ENCODE results near the gene ZXDA. TPM values are rescaled to one million over a fixed set of nuclear protein-coding genes. Genes with fewer than 3 reads are reported as not detected.
"Not testable (repeated sequence)": the region's sequence is repeated elsewhere in the genome, so short reads cannot be mapped to it uniquely, and the experiment has no call there.

ZXDA gene, protein sequence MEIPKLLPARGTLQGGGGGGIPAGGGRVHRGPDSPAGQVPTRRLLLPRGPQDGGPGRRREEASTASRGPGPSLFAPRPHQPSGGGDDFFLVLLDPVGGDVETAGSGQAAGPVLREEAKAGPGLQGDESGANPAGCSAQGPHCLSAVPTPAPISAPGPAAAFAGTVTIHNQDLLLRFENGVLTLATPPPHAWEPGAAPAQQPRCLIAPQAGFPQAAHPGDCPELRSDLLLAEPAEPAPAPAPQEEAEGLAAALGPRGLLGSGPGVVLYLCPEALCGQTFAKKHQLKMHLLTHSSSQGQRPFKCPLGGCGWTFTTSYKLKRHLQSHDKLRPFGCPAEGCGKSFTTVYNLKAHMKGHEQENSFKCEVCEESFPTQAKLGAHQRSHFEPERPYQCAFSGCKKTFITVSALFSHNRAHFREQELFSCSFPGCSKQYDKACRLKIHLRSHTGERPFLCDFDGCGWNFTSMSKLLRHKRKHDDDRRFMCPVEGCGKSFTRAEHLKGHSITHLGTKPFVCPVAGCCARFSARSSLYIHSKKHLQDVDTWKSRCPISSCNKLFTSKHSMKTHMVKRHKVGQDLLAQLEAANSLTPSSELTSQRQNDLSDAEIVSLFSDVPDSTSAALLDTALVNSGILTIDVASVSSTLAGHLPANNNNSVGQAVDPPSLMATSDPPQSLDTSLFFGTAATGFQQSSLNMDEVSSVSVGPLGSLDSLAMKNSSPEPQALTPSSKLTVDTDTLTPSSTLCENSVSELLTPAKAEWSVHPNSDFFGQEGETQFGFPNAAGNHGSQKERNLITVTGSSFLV
- 3.8 TPM in 2 replicates for total RNA-seq (2014; rRNA removed; shearing (Covaris generic))

DNA sequence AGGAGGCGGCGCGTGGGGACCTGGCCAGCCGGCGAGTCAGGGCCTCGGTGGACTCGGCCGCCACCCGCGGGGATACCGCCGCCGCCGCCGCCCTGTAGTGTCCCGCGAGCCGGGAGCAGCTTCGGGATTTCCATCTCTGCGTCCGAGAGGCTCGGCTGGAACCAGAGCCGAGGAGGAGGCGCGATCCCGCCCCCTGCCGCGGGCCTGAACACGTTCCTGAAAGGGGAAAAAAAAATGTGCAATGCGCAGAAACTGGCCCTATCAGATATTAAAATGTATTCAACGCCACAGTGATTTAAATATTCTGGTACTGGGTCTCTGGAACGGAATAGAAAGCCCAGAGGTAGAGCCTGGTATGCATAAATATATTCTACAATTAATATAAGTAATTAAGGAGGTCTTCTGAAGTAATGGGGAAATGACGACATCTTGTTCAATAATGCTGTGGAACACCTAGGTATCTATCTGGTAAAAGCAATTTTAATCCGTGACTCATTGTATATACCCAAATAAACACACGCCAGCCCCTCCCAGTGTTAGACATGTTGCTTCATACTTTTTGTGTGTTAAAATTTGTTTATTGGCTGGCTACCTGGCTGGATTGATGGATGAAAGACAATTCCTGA, at the start of gene ZXDA:
TSS of gene ZXDA (minus strand) at position 172 of the 626 bp plus-strand sequence. CDS start at position 134, 38 bp downstream.
- not testable (repeated sequence) for H3K9me3 ChIP-seq (replicated peaks); H3K27me3 ChIP-seq (replicated peaks); H3K36me3 ChIP-seq
- Histone ChIP-seq H3K4me3 (peak within 1 kb of the TSS; percentile 39), H3K4me1 (replicated peaks) (peaks cover 11% of the 10 kb centered on the region), H3K27ac (peak within 1 kb of the TSS; percentile 49; the same call in 1 of the 2 replicates)
- DNase-seq (ENCODE audit: low read depth in 1 of 2, low spot score in 2 of 2), result peak in 1 of 2 experiments; percentile 12

GRCh38 chrX:57952320-57952678, 42.0 kb upstream of the ZXDA start:
- H3K36me3 ChIP-seq, result no peaks in the 10 kb centered on the region
- no peaks in the 10 kb centered on the region for H3K4me1 ChIP-seq (replicated peaks)
- no peaks in the 10 kb centered on the region for H3K9me3 ChIP-seq (replicated peaks)
- H3K27ac ChIP-seq, result no peak overlapping the region
- no peaks in the 10 kb centered on the region for H3K27me3 ChIP-seq (replicated peaks)
- H3K4me3 ChIP-seq, result no peak overlapping the region
- no peak for DNase-seq (ENCODE audit: low read depth in 1 of 2, low spot score in 2 of 2)

- no peaks in the 10 kb centered on the region for H3K4me1 ChIP-seq (replicated peaks)
- H3K36me3 ChIP-seq, result no peaks in the 10 kb centered on the region
- H3K9me3 ChIP-seq (replicated peaks), result no peaks in the 10 kb centered on the region
- no peak overlapping the region for H3K27ac ChIP-seq
- no peak overlapping the region for H3K4me3 ChIP-seq
- H3K27me3 ChIP-seq (replicated peaks), result no peaks in the 10 kb centered on the region
- no peak for DNase-seq (ENCODE audit: low read depth in 1 of 2, low spot score in 2 of 2)
Measured at GRCh38 chrX:57951666-57952319, 41.5 kb upstream of the ZXDA start.

DNA sequence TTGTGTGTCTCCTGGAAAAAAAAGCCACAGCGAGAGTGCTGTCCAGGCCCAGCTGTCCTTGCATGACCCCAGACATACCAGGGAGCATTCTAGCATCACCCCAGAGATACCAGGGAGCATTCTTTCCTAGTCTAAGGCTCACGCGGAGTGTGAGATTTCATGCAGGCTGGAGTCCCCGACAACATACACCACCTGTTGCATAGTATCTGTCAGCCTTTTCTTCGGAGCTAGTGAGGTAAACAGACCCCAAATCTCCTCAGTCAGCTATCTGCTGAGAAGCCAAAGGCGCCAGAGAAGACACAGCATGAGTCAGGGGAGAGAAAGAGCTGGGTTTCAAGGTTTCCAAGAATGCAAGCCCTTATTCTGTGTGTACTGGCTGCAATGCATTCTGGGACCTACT, 23.1 kb upstream of the ZXDA start:
- Histone ChIP-seq H3K4me3 (no peak overlapping the region), H3K36me3 (no peaks in the 10 kb centered on the region), H3K27ac (no peak overlapping the region), H3K27me3 (replicated peaks) (no peaks in the 10 kb centered on the region), H3K9me3 (replicated peaks) (no peaks in the 10 kb centered on the region), H3K4me1 (replicated peaks) (no peaks in the 10 kb centered on the region)
- DNase-seq (ENCODE audit: low read depth in 1 of 2, low spot score in 2 of 2), result no peak

- H3K27ac ChIP-seq, result no peak overlapping the region
- DNase-seq (ENCODE audit: low read depth in 1 of 2, low spot score in 2 of 2), result no peak
- no peaks in the 10 kb centered on the region for H3K36me3 ChIP-seq
- no peaks in the 10 kb centered on the region for H3K4me1 ChIP-seq (replicated peaks)
- H3K27me3 ChIP-seq (replicated peaks), result no peaks in the 10 kb centered on the region
- no peak overlapping the region for H3K4me3 ChIP-seq
- H3K9me3 ChIP-seq (replicated peaks), result no peaks in the 10 kb centered on the region
Measured at GRCh38 chrX:57932266-57932665, 22.0 kb upstream of the ZXDA start.

- DNase-seq (ENCODE audit: low read depth in 1 of 2, low spot score in 2 of 2), result no peak
- H3K4me1 ChIP-seq (replicated peaks), result no peaks in the 10 kb centered on the region
- no peak overlapping the region for H3K27ac ChIP-seq
- no peaks in the 10 kb centered on the region for H3K9me3 ChIP-seq (replicated peaks)
- H3K4me3 ChIP-seq, result no peak overlapping the region
- H3K36me3 ChIP-seq, result no peaks in the 10 kb centered on the region
- H3K27me3 ChIP-seq (replicated peaks), result no peaks in the 10 kb centered on the region
Measured at GRCh38 chrX:57930051-57930450, 19.8 kb upstream of the ZXDA start.

DNA sequence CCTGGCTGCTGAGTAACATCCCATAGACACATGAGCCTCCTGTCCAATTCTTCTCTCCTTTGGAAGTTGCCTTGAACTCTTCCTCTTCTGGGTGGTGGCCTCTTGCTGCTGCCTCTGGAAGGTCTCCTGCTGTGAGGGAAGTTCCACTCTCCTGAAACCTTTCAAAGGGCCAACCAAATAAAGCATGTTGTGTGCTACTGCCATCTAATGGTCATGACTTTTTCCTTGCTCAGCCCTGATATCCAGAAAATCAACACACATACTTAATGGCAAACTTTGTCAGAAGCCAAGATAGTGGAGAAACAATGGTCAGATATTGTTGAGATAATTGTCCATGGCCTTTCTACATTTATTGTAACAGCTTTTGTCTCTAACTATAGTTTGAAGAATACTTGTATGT, 19.1 kb upstream of the ZXDA start:
- Histone ChIP-seq H3K4me3 (no peak overlapping the region), H3K27me3 (replicated peaks) (no peaks in the 10 kb centered on the region), H3K9me3 (replicated peaks) (no peaks in the 10 kb centered on the region), H3K27ac (no peak overlapping the region), H3K36me3 (no peaks in the 10 kb centered on the region), H3K4me1 (replicated peaks) (no peaks in the 10 kb centered on the region)
- no peak for DNase-seq (ENCODE audit: low read depth in 1 of 2, low spot score in 2 of 2)

DNA sequence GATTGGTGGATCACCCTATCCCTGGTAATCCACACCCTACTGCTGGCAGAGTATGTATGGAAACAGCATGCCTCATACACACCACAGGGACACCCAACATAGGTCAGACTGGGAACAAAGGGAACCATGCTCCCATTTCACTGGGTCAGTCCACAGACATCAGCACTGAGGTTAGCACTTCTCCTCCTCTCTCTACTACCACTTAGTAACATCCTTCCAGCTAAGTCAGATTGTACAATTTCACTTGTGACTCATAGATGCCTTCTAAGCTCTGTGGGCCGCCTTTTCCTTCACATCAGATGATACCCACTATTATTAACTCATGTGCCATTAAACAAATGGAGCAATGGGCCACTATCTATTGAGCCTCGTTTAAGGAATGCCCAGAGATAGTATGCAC, 15.5 kb upstream of the ZXDA start:
- no peaks in the 10 kb centered on the region for H3K27me3 ChIP-seq (replicated peaks)
- H3K9me3 ChIP-seq (replicated peaks), result no peaks in the 10 kb centered on the region
- no peaks in the 10 kb centered on the region for H3K36me3 ChIP-seq
- no peaks in the 10 kb centered on the region for H3K4me1 ChIP-seq (replicated peaks)
- no peak overlapping the region for H3K27ac ChIP-seq
- no peak overlapping the region for H3K4me3 ChIP-seq
- DNase-seq (ENCODE audit: low read depth in 1 of 2, low spot score in 2 of 2), result no peak

DNA sequence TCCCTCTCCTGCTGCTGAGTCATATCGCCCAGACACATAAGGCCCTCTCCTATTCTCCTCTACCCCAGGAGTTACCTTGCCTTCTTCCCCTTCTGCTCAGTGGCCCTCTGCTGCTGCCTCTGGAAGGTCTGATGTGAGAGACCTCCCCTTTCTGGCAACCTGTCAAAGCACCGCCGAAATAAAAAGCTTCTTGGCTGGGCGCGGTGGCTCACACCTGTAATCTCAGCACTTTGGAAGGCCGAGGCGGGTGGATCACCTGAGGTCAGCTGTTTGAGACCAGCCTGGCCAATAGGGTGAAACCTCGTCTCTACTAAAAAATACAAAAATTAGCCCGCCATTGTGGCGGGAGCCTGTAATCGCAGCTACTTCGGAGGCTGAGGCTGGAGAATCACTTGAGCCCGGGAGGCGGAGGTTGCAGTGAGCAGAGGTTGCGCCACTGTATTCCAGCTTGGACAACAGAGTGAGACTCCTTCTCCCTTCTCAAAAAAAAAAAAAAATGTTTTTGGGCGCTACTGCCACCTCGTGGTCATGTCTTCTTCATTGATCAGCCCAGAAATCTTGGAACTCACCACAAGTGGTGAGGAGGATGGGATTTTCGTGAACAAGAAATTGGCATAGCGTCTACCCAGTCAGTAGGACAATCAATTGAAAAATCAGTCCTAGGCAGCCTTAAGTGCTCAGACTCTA, 8.6 kb upstream of the ZXDA start:
- peak in 1 of 2 experiments; percentile 17 for DNase-seq (ENCODE audit: low read depth in 1 of 2, low spot score in 2 of 2)
- Histone ChIP-seq H3K4me1 (replicated peaks) (no peaks in the 10 kb centered on the region), H3K27me3 (replicated peaks) (no peaks in the 10 kb centered on the region), H3K4me3 (no peak overlapping the region), H3K36me3 (no peaks in the 10 kb centered on the region), H3K27ac (no peak overlapping the region), H3K9me3 (replicated peaks) (no peaks in the 10 kb centered on the region)

DNA sequence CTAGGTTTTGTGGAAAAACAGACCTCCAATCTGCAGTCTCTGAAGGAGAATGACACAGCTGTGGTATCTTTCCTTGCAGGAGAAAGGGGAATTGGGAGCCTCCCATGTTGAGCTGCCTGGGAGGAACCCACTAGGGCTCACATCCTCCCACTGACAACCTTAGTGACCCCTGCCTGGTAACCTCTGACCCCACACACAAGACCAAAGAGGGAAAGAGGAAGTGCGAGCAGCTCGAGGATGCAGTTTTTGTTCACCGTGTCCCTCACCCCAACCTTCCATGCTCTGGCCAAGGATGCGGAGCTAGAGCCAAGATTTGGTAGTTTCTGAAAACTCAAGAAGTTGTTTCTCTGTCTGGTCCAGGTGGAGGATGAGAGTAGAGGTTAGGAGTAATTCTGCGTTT, 5.4 kb upstream of the ZXDA start:
- no peaks in the 10 kb centered on the region for H3K9me3 ChIP-seq (replicated peaks)
- H3K36me3 ChIP-seq, result no peaks in the 10 kb centered on the region
- H3K27me3 ChIP-seq (replicated peaks), result no peaks in the 10 kb centered on the region
- H3K27ac ChIP-seq, result no peak overlapping the region
- H3K4me3 ChIP-seq, result no peak overlapping the region
- no peaks in the 10 kb centered on the region for H3K4me1 ChIP-seq (replicated peaks)
- no peak for DNase-seq (ENCODE audit: low read depth in 1 of 2, low spot score in 2 of 2)

GRCh38 chrX:57909595-57910286, 517 bp downstream of the ZXDA start:
- not testable (repeated sequence) for H3K27me3 ChIP-seq (replicated peaks); H3K36me3 ChIP-seq; H3K9me3 ChIP-seq (replicated peaks)
- H3K4me3 ChIP-seq, result peak overlapping the region; percentile 39
- H3K4me1 ChIP-seq (replicated peaks), result peaks cover 11% of the 10 kb centered on the region
- H3K27ac ChIP-seq, result peak overlapping the region; percentile 31; the same call in 1 of the 2 replicates
- peak in 1 of 2 experiments; percentile 31 for DNase-seq (ENCODE audit: low read depth in 1 of 2, low spot score in 2 of 2)

- not testable (repeated sequence) for H3K36me3 ChIP-seq; DNase-seq (ENCODE audit: low read depth in 1 of 2, low spot score in 2 of 2); H3K27me3 ChIP-seq (replicated peaks); H3K27ac ChIP-seq; H3K9me3 ChIP-seq (replicated peaks)
- Histone ChIP-seq H3K4me3 (peak overlapping the region; percentile 39), H3K4me1 (replicated peaks) (peaks cover 11% of the 10 kb centered on the region)
Measured at GRCh38 chrX:57908972-57909594, 1.2 kb downstream of the ZXDA start.
